CD4-positive, alpha-beta T cell treated with Interleukin-12 subunit alpha and Interleukin-12 subunit beta, for 1 hour (primary cell): ENCODE measurements around the gene PCDHB8.
"Not testable (repeated sequence)": the region's sequence is repeated elsewhere in the genome, so short reads cannot be mapped to it uniquely, and the experiment has no call there.

Source experiments
- DNase-seq: peaks from one replicate; pipeline ENCODE4 v3.0.0-alpha.2; 2020

Gene PCDHB8

GRCh38 chr5:141177577-141178191, at the start of gene PCDHB8:
Gene PCDHB8, plus strand, starts transcription at chr5:141177790. Its CDS starts 245 bp downstream, at chr5:141178035.
- not testable (repeated sequence) for DNase-seq

- DNase-seq, result no peak
Observed at GRCh38 chr5:141135030-141135717, 42.4 kb upstream of the PCDHB8 start, which contains the start of gene PCDHB5. Gene PCDHB5, plus strand, starts transcription at chr5:141135206. Its CDS starts 229 bp downstream, at chr5:141135435.

GRCh38 chr5:141135718-141136266, 41.8 kb upstream of the PCDHB8 start:
- no peak for DNase-seq

- not testable (repeated sequence) for DNase-seq
Observed at GRCh38 chr5:141137346-141137745, 40.2 kb upstream of the PCDHB8 start.

- no peak for DNase-seq
Observed at GRCh38 chr5:141149812-141150211, 27.8 kb upstream of the PCDHB8 start, which contains the start of gene PCDHB6. Gene PCDHB6, plus strand, starts transcription at chr5:141150057. Its CDS starts 201 bp downstream, at chr5:141150258.

- no peak for DNase-seq
Observed at GRCh38 chr5:141150224-141150992, 27.2 kb upstream of the PCDHB8 start.

GRCh38 chr5:141150993-141151325, 26.6 kb upstream of the PCDHB8 start:
- no peak for DNase-seq

- not testable (repeated sequence) for DNase-seq
Observed at GRCh38 chr5:141151632-141152031, 26.0 kb upstream of the PCDHB8 start.

GRCh38 chr5:141152096-141152495, 25.5 kb upstream of the PCDHB8 start:
- DNase-seq, result not testable (repeated sequence)

- DNase-seq, result no peak
Observed at GRCh38 chr5:141155540-141156374, 21.8 kb upstream of the PCDHB8 start.

GRCh38 chr5:141157356-141157755, 20.2 kb upstream of the PCDHB8 start:
- not testable (repeated sequence) for DNase-seq

- DNase-seq, result not testable (repeated sequence)
Observed at GRCh38 chr5:141157901-141158300, 19.7 kb upstream of the PCDHB8 start.

- DNase-seq, result peak; percentile 12
Observed at GRCh38 chr5:141172381-141173204, 5.0 kb upstream of the PCDHB8 start, which contains the start of gene PCDHB7. Gene PCDHB7, plus strand, starts transcription at chr5:141172644. Its CDS starts 192 bp downstream, at chr5:141172836.

GRCh38 chr5:141174291-141175104, 3.1 kb upstream of the PCDHB8 start:
- not testable (repeated sequence) for DNase-seq

GRCh38 chr5:141175933-141176332, 1.7 kb upstream of the PCDHB8 start:
- DNase-seq, result no peak

- DNase-seq, result not testable (repeated sequence)
Observed at GRCh38 chr5:141179371-141179770, 1.8 kb downstream of the PCDHB8 start.

- not testable (repeated sequence) for DNase-seq
Observed at GRCh38 chr5:141179876-141180275, 2.3 kb downstream of the PCDHB8 start.

- no peak for DNase-seq
Observed at GRCh38 chr5:141180313-141180712, 2.7 kb downstream of the PCDHB8 start.

GRCh38 chr5:141182248-141182647, 4.7 kb downstream of the PCDHB8 start, which contains the start of gene PCDHB16:
Gene PCDHB16, plus strand, starts transcription at chr5:141182387. Its CDS starts 173 bp downstream, at chr5:141182560.
- no peak for DNase-seq
